Kidney (tissue), 14 donors: ENCODE results near the gene SPATA16. TPM values are rescaled to one million over a fixed set of nuclear protein-coding genes. Genes with fewer than 3 reads are reported as not detected.
"Not testable (repeated sequence)": the region's sequence is repeated elsewhere in the genome, so short reads cannot be mapped to it uniquely, and the experiment has no call there.

Experiments
- DNase-seq, 5 donors: peaks; one replicate each; pipeline ENCODE4 v3.0.0-alpha.2; 2013 to 2020
- FAIRE-seq: peaks from 2 replicates; lab custom pipeline; 2012; peaks lifted over from hg19 to GRCh38; lab: Jason Lieb, UNC
- H3K27ac ChIP-seq, 2 donors: one replicate each; pipeline ENCODE4 v1.7.0; 2013; ENCODE audit warnings: low read depth in 2 of 2, low read length in 2 of 2, inconsistent platforms in 1 of 2
- H3K27me3 ChIP-seq: one replicate; pipeline ENCODE4 v1.7.1; 2013; ENCODE audit warnings: low read length, inconsistent platforms; ENCODE audit not compliant: control insufficient read depth, insufficient read depth
- H3K36me3 ChIP-seq, 3 donors: one replicate each; pipeline versions ENCODE4 v1.7.0 to v1.7.1; 2013; ENCODE audit warnings: low read length in 3 of 3, control low read depth in 1 of 3, inconsistent platforms in 1 of 3; ENCODE audit not compliant: insufficient read depth in 3 of 3, control insufficient read depth in 2 of 3
- H3K4me1 ChIP-seq, 3 donors: one replicate each; pipeline versions ENCODE4 v1.7.0 to v1.7.1; 2013; ENCODE audit warnings: low read length in 3 of 3, inconsistent platforms in 1 of 3, low read depth in 1 of 3; ENCODE audit not compliant: control insufficient read depth in 2 of 3, insufficient read depth in 2 of 3
- H3K4me3 ChIP-seq, 3 donors: one replicate each; pipeline versions ENCODE4 v1.7.0 to v1.8.1; 2013; ENCODE audit warnings: low read length in 3 of 3, control low read depth in 1 of 3, inconsistent platforms in 1 of 3
- H3K9ac ChIP-seq, 3 donors: one replicate each; pipeline versions ENCODE4 v1.7.0 to v1.7.1; 2013; ENCODE audit warnings: low read length in 3 of 3, control low read depth in 1 of 3, inconsistent platforms in 1 of 3
- H3K9me3 ChIP-seq, 3 donors: one replicate each; pipeline versions ENCODE4 v1.7.0 to v1.7.1; 2013; ENCODE audit warnings: low read length in 3 of 3, control low read depth in 1 of 3, inconsistent platforms in 1 of 3; ENCODE audit not compliant: control insufficient read depth in 2 of 3, insufficient read depth in 1 of 3
- intact Hi-C: fragments of 100-400 bp; cut with DNase I; formaldehyde crosslinking; loops from one replicate; pipeline ENCODE4 v1.11.1; 2022
- polyA plus RNA-seq: library from polyadenylated mRNA; stranded (reverse); fragments of 350-450 nt; fragmentation: Illumina TruSeq; extraction: RNeasy Lipid Tissue Mini Kit (QIAGEN cat#74804); gene quantifications from one replicate; pipeline ENCODE4 v1.2.3, GENCODE V29; 2014; ENCODE audit warnings: low read depth, low replicate concordance; ENCODE audit not compliant: insufficient read depth
- total RNA-seq: library from RNA; stranded (reverse); fragmentation: NEBNext Ultra II Directional; extraction: Animal tissue kit (Norgen Biotek cat#: 25700); gene quantifications from one replicate; pipeline ENCODE4 v1.2.1, GENCODE V29; 2021
- TF ChIP-seq, protein P1 (sequence below): IDR thresholded peaks from 3 replicates; pipeline ENCODE4 v1.5.1; 2012; ENCODE audit warnings: mild to moderate bottlenecking, moderate library complexity, borderline replicate concordance; ENCODE audit not compliant: insufficient read depth; ENCODE audit errors: extremely low read depth
- donor health status: control.
- donor health status: control.
- donor health status: control.
- donor health status: control.
- donor health status: control.
- donor health status: DM: yes; HTN: yes; CAD: no.
- donor health status: Normal renal cell carcinoma (clear cell type).

The SPATA16 gene
- total and polyA plus RNA-seq, 2 donors from 2014 or later = 0.17 TPM; not detected in 1

DNA sequence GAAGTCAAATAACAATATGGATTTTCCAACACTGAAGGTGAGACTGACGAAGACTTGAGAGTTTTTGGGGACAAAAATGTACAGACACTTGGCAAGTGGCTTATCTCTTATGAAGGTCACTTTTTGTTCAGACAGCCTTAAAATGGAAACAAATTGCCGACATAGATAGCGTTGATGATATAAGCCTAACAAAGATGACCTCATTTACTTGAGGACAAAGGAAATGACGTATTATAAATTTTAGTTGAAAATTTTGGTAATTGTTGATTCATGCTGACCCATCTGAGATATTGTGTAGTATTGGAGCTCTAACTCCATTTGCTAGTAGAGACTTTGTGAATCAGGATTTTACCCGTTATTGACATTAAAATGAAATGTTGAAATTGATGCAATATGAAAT, 168.3 kb downstream of the SPATA16 start:
- no peaks in the 10 kb centered on the region for H3K27me3 ChIP-seq
- H3K4me1 ChIP-seq = no peaks in the 10 kb centered on the region
- H3K36me3 ChIP-seq = no peaks in the 10 kb centered on the region
- H3K4me3 ChIP-seq = no peak overlapping the region
- no peaks in the 10 kb centered on the region for H3K9me3 ChIP-seq
- H3K27ac ChIP-seq = no peak overlapping the region
- H3K9ac ChIP-seq = no peak overlapping the region
- FAIRE-seq (no peak), DNase-seq (no peak)
- intact Hi-C loops = no loop called here
- TF ChIP-seq, protein P1, sequence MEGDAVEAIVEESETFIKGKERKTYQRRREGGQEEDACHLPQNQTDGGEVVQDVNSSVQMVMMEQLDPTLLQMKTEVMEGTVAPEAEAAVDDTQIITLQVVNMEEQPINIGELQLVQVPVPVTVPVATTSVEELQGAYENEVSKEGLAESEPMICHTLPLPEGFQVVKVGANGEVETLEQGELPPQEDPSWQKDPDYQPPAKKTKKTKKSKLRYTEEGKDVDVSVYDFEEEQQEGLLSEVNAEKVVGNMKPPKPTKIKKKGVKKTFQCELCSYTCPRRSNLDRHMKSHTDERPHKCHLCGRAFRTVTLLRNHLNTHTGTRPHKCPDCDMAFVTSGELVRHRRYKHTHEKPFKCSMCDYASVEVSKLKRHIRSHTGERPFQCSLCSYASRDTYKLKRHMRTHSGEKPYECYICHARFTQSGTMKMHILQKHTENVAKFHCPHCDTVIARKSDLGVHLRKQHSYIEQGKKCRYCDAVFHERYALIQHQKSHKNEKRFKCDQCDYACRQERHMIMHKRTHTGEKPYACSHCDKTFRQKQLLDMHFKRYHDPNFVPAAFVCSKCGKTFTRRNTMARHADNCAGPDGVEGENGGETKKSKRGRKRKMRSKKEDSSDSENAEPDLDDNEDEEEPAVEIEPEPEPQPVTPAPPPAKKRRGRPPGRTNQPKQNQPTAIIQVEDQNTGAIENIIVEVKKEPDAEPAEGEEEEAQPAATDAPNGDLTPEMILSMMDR = no peak

DNA sequence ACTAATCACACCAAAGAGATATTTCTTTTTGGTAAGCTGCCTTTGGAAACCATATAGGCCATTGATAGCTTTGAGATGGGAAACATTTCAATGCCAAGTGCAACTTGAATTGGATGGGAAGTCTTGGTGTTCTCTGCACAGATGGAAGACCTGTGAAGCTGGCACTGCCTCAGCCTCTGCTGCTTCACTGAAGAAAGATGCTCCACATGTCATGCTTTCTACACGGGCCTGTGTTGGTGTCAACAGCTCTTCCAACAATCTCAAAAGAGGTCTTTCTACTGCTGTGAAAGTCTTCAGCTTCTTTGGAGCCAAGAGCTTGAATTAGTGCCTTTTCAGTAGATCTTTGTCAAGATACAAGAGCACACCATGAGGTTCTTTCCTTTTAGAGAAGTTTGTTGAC, 169.0 kb downstream of the SPATA16 start:
- Histone ChIP-seq H3K4me1 (no peaks in the 10 kb centered on the region), H3K36me3 (no peaks in the 10 kb centered on the region), H3K27ac (no peak overlapping the region), H3K9me3 (no peaks in the 10 kb centered on the region), H3K27me3 (no peaks in the 10 kb centered on the region), H3K4me3 (no peak overlapping the region), H3K9ac (no peak overlapping the region)
- DNase-seq (no peak), FAIRE-seq (no peak)
- intact Hi-C loops = no loop called here
- TF ChIP-seq, protein P1 = no peak

DNA sequence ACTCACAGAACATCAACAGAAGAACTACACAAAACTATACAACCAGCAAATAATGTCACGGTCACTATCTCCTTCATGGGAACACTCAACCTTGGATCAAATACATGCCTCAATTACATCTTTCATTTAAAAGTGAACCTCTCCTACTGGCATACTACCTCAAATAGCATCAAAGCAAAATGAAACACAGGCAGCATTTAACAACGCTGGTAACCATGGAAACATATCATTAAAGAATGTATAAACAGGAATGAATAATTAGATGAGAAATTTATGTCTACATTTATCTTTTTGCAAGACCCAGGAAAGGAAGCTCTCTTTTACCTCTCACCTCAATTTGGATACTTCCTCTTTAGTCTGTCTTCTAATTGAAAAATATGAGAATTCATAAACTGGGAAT, 172.4 kb downstream of the SPATA16 start:
- TF ChIP-seq, protein P1 = no peak
- Histone ChIP-seq H3K9ac (no peak overlapping the region), H3K36me3 (no peaks in the 10 kb centered on the region), H3K4me1 (no peaks in the 10 kb centered on the region), H3K9me3 (no peaks in the 10 kb centered on the region), H3K27ac (no peak overlapping the region), H3K4me3 (no peak overlapping the region), H3K27me3 (no peaks in the 10 kb centered on the region)
- intact Hi-C loops = no loop called here
- DNase-seq (no peak), FAIRE-seq (no peak)

DNA sequence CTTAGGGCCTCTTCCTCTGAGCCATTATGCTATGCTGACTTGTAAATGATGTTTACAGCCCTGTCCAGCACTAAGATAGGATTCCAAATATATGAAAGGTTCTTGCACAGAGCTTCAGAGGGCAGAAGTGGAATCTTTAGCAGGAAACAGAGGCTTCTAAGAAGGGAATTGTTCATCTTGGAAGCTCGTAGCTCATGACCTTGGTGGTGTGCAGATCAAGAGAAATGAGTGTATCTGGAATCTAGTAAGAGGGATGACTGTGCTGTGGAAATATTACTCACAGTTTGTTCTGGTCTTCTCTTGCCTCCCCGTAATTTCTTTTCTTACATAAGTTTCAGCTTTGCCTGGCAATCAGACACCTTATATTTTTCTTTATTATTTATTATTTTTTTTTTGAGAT, 175.8 kb downstream of the SPATA16 start:
- TF ChIP-seq, protein P1 = no peak
- H3K4me1 ChIP-seq = no peaks in the 10 kb centered on the region
- no peak for FAIRE-seq
- no peak overlapping the region for H3K9ac ChIP-seq
- H3K27me3 ChIP-seq = no peaks in the 10 kb centered on the region
- no peaks in the 10 kb centered on the region for H3K9me3 ChIP-seq
- no peak overlapping the region for H3K27ac ChIP-seq
- DNase-seq = no peak
- no peak overlapping the region for H3K4me3 ChIP-seq
- intact Hi-C loops = no loop called here
- no peaks in the 10 kb centered on the region for H3K36me3 ChIP-seq

DNA sequence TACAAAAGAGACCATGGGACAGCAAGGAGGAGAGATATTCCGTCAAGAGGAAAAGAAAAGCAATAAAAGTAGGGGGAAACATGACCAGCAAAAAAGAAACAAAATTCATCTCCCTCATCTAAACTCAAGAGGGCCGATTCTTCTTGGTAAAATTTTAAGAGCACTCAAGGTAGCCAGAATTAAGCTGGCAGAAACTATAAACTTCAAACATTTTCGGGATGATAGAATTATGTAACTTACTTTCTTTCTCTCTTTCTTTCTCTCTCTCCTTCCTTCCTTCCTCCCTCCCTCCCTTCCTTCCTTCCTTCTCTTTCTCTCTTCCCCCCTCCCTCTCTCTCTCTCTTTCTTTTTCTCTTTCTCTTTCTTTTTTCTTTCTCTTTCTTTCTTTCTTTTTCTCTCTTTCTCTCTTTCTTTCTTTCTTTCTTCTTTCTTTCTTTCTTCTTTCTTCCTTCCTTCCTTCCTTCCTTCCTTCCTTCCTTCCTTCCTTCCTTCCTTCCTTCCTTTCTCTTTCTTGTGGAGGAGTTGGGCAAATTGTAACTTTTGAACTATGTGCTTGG, 180.3 kb downstream of the SPATA16 start:
- not testable (repeated sequence) for DNase-seq, H3K27ac ChIP-seq, FAIRE-seq

More for the DNA sequence above, 180.3 kb downstream of the SPATA16 start:
- H3K4me3 ChIP-seq, intact Hi-C loops, H3K36me3 ChIP-seq, H3K4me1 ChIP-seq, H3K9me3 ChIP-seq, H3K9ac ChIP-seq, H3K27me3 ChIP-seq: not testable (repeated sequence)
